ENCODE results near the gene KPNA4. TPM values are rescaled to one million over a fixed set of nuclear protein-coding genes. Genes with fewer than 3 reads are reported as not detected.

The KPNA4 gene
- total RNA-seq, 1 donor from 2014 or later = 60.5 TPM

GRCh38 chr3:160562952-160563351 is 2.4 kb downstream of the KPNA4 start:
- H3K36me3 Mint-ChIP-seq = peaks cover 30% of the 10 kb centered on the region
- H3K27ac Mint-ChIP-seq = peak overlapping the region; percentile 56
- no peak for TF ChIP-seq CTCF (conservative IDR thresholded peaks at IDR 0.05)
- DNase-seq (ENCODE audit: extremely low spot score, unreplicated experiment) = no peak
- H3K9me3 Mint-ChIP-seq = no peaks in the 10 kb centered on the region
- no peaks in the 10 kb centered on the region for H3K27me3 Mint-ChIP-seq
- peaks cover 33% of the 10 kb centered on the region for H3K4me1 Mint-ChIP-seq (ENCODE audit: unreplicated experiment)
- H3K4me3 Mint-ChIP-seq = peak overlapping the region; percentile 78

DNA sequence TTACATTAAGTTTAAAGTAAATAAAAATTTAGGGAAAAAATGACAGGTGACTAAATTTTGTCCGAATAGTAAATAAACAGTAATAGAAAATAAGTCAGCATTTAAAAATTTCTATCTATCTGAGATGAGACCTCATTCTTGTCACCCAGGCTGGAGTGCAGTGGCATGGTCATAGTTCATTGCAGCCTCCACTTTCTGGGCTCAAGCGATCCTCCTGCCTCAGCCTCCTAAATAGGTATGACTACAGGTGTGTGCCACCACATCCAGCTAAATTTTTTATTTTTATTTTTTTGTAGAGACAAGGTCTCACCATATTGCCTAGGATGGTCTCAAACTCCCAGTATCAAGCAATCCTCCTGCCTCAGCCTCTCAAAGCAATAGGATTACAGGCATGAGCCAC is 7.8 kb downstream of the KPNA4 start:
- peaks cover 6% of the 10 kb centered on the region for H3K9me3 Mint-ChIP-seq
- TF ChIP-seq CTCF (conservative IDR thresholded peaks at IDR 0.05) = no peak
- H3K36me3 Mint-ChIP-seq = peaks cover 48% of the 10 kb centered on the region
- H3K27me3 Mint-ChIP-seq = no peaks in the 10 kb centered on the region
- H3K4me3 Mint-ChIP-seq = no peak overlapping the region
- H3K4me1 Mint-ChIP-seq (ENCODE audit: unreplicated experiment) = peaks cover 10% of the 10 kb centered on the region
- H3K27ac Mint-ChIP-seq = no peak overlapping the region
- no peak for DNase-seq (ENCODE audit: extremely low spot score, unreplicated experiment)

DNA sequence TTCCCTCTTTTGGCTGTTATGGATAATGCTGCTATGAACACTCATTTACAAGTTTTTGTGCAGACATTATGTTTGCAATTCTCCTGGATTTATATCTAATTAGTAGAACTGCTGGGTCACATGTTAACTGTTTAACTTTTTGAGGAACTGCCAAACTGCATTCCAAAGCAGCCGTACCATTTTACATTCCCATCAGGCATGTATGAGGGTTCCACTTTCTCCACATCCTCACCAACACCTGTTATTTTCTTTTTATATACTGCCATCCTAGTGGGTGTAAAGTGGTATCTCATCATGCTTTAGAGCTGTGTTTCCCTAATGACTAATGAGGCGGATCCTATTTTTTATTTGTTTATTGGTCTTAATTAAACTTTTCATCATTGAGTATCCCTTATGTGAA is 9.2 kb downstream of the KPNA4 start:
- Mint-ChIP-seq H3K9me3 (peaks cover 6% of the 10 kb centered on the region), H3K4me1 (ENCODE audit: unreplicated experiment) (peaks cover 4% of the 10 kb centered on the region), H3K36me3 (peaks cover 48% of the 10 kb centered on the region), H3K27ac (no peak overlapping the region), H3K4me3 (no peak overlapping the region), H3K27me3 (no peaks in the 10 kb centered on the region)
- DNase-seq (ENCODE audit: extremely low spot score, unreplicated experiment) = no peak
- TF ChIP-seq CTCF (conservative IDR thresholded peaks at IDR 0.05) = no peak

GRCh38 chr3:160554980-160555379 is 10.4 kb downstream of the KPNA4 start:
- Mint-ChIP-seq H3K27ac (no peak overlapping the region), H3K36me3 (peaks cover 53% of the 10 kb centered on the region), H3K9me3 (peaks cover 6% of the 10 kb centered on the region), H3K27me3 (no peaks in the 10 kb centered on the region), H3K4me1 (ENCODE audit: unreplicated experiment) (no peaks in the 10 kb centered on the region), H3K4me3 (no peak overlapping the region)
- DNase-seq (ENCODE audit: extremely low spot score, unreplicated experiment) = no peak
- no peak for TF ChIP-seq CTCF (conservative IDR thresholded peaks at IDR 0.05)

DNA sequence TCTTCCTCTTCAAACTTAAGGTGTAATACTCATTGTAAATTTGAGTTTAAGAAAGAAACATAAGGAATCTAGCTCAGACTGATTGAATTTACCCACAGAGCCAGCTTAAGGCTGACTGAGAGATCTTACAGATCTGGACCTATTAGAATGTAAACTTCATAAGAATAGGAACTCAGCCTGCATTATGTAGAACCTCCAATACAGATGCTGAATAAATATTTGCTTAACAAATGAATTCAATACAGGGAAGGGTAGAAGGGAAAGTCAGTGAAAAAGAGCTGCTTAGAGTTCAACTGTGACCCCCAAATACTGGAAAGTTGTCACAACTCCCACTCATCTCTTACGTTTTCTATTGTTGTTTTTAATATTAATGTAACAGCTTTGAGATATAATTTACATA is 11.5 kb downstream of the KPNA4 start:
- DNase-seq (ENCODE audit: extremely low spot score, unreplicated experiment) = no peak
- no peaks in the 10 kb centered on the region for H3K4me1 Mint-ChIP-seq (ENCODE audit: unreplicated experiment)
- H3K27me3 Mint-ChIP-seq = no peaks in the 10 kb centered on the region
- no peak overlapping the region for H3K4me3 Mint-ChIP-seq
- TF ChIP-seq CTCF (conservative IDR thresholded peaks at IDR 0.05) = no peak
- H3K36me3 Mint-ChIP-seq = peaks cover 55% of the 10 kb centered on the region
- peak overlapping the region; percentile 16 for H3K27ac Mint-ChIP-seq
- H3K9me3 Mint-ChIP-seq = peaks cover 6% of the 10 kb centered on the region

GRCh38 chr3:160546727-160547126 is 18.6 kb downstream of the KPNA4 start:
- peaks cover 10% of the 10 kb centered on the region for H3K9me3 Mint-ChIP-seq
- no peak for TF ChIP-seq CTCF (conservative IDR thresholded peaks at IDR 0.05)
- peaks cover 20% of the 10 kb centered on the region for H3K4me1 Mint-ChIP-seq (ENCODE audit: unreplicated experiment)

More at GRCh38 chr3:160546727-160547126, 18.6 kb downstream of the KPNA4 start:
- Mint-ChIP-seq H3K27ac (no peak overlapping the region), H3K36me3 (peaks cover 50% of the 10 kb centered on the region), H3K27me3 (no peaks in the 10 kb centered on the region), H3K4me3 (no peak overlapping the region)
- DNase-seq (ENCODE audit: extremely low spot score, unreplicated experiment) = no peak
